Type B pancreatic cell (in vitro differentiated cells): ENCODE data around the gene LEKR1. TPM values are rescaled to one million over a fixed set of nuclear protein-coding genes. Genes with fewer than 3 reads are reported as not detected.

Source experiments
- DNase-seq: peaks from one replicate; pipeline ENCODE4 v3.0.0; 2021; ENCODE audit warnings: mixed read lengths; ENCODE audit not compliant: unreplicated experiment; ENCODE audit errors: extremely low spot score
- H3K27ac Mint-ChIP-seq: 2 replicates; pipeline ENCODE4 v1.8.0; 2021; ENCODE audit warnings: mild to moderate bottlenecking, mixed read lengths
- H3K27me3 Mint-ChIP-seq: 2 replicates; pipeline ENCODE4 v1.8.0; 2021; ENCODE audit warnings: mixed read lengths
- H3K36me3 Mint-ChIP-seq: 2 replicates; pipeline ENCODE4 v1.8.0; 2021; ENCODE audit warnings: mixed read lengths
- H3K4me1 Mint-ChIP-seq: one replicate; pipeline ENCODE4 v1.8.0; 2021; ENCODE audit warnings: mixed read lengths; ENCODE audit not compliant: unreplicated experiment
- H3K4me3 Mint-ChIP-seq: 2 replicates; pipeline ENCODE4 v1.8.0; 2021; ENCODE audit warnings: mild to moderate bottlenecking, mixed read lengths
- H3K9me3 Mint-ChIP-seq: 2 replicates; pipeline ENCODE4 v1.8.0; 2021; ENCODE audit warnings: mixed read lengths
- total RNA-seq: library from RNA; stranded (reverse); gene quantifications from 2 replicates; pipeline ENCODE4 v1.2.1, GENCODE V29; 2021; ENCODE audit warnings: low replicate concordance
- TF ChIP-seq, protein P1 (sequence below): fragments of 200-600 bp; sonication (generic); conservative IDR thresholded peaks from 2 replicates; pipeline ENCODE4 v1.5.0; 2021; ENCODE audit warnings: antibody characterized with exemption, mild to moderate bottlenecking

Gene LEKR1
- total RNA-seq, 1 donor from 2014 or later: 1.6 TPM

DNA sequence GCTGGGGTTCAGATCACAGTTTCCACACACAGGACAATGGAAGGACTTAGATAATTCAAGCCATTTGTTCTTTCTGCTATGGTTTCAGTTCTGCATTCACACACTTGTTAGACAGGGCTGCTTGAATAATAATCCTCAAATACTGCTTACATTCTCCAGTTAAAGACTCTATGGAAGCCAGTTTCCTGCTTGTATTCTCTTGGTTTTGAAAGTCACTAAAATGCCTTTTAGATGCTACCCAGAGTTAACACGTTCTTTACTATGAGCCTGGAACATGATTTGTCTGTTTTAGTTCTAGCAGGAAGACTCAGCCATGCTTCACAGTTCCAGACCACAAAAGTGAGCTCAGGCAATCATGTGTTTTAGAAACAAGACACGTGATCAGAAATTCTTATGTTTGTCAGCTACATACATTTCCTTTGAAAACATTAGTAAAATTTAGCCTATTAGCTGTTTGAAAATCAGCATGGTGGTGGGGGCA, 152.4 kb downstream of the LEKR1 start:
- DNase-seq: no peak
- no peak overlapping the region for H3K4me3 Mint-ChIP-seq
- H3K27me3 Mint-ChIP-seq: no peaks in the 10 kb centered on the region
- no peaks in the 10 kb centered on the region for H3K9me3 Mint-ChIP-seq
- no peaks in the 10 kb centered on the region for H3K36me3 Mint-ChIP-seq
- H3K27ac Mint-ChIP-seq: no peak overlapping the region
- TF ChIP-seq, protein P1, sequence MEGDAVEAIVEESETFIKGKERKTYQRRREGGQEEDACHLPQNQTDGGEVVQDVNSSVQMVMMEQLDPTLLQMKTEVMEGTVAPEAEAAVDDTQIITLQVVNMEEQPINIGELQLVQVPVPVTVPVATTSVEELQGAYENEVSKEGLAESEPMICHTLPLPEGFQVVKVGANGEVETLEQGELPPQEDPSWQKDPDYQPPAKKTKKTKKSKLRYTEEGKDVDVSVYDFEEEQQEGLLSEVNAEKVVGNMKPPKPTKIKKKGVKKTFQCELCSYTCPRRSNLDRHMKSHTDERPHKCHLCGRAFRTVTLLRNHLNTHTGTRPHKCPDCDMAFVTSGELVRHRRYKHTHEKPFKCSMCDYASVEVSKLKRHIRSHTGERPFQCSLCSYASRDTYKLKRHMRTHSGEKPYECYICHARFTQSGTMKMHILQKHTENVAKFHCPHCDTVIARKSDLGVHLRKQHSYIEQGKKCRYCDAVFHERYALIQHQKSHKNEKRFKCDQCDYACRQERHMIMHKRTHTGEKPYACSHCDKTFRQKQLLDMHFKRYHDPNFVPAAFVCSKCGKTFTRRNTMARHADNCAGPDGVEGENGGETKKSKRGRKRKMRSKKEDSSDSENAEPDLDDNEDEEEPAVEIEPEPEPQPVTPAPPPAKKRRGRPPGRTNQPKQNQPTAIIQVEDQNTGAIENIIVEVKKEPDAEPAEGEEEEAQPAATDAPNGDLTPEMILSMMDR: no peak
- H3K4me1 Mint-ChIP-seq: no peaks in the 10 kb centered on the region

DNA sequence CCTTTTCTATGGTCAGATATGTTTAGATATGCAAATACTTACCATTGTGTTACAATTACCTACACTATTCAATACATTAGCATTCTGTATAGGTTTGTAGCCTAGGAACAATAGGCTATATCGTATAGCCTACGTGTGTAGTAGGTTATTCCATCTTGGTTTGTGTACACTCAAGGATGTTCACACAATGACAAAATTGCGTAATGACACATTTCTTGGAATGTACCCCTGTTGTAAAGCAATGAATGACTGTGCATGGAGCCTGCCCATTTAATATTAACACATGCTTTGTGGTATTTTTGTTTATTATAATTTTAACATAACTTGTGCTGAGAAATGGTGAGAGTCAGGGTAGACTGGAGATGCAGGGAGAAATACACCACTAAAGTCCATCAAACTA, 154.9 kb downstream of the LEKR1 start:
- TF ChIP-seq, protein P1: no peak
- Mint-ChIP-seq H3K9me3 (no peaks in the 10 kb centered on the region), H3K27ac (no peak overlapping the region), H3K36me3 (no peaks in the 10 kb centered on the region), H3K27me3 (no peaks in the 10 kb centered on the region), H3K4me3 (no peak overlapping the region), H3K4me1 (peaks cover under 1% of the 10 kb centered on the region)
- no peak for DNase-seq

DNA sequence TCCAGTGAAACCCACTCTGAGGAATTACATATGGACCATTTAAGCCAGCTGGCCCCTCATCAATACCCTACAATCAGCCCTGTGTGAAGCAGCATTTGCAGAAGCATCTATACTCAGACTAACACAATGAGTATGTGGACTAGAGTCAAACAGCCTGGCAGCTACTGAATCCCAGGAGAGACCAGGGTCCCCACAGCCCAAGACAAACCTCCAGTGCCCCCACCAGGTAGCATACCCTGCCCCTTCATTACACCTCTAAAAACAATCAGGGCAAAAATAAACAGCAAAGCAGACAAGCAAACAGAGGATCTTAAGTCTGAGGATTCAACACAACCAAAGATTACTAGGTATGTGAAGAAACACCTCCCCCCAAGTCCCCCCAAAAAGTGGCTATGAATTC, 157.4 kb downstream of the LEKR1 start:
- Mint-ChIP-seq H3K4me1 (peaks cover 5% of the 10 kb centered on the region), H3K27ac (no peak overlapping the region), H3K36me3 (no peaks in the 10 kb centered on the region), H3K27me3 (no peaks in the 10 kb centered on the region), H3K4me3 (no peak overlapping the region), H3K9me3 (no peaks in the 10 kb centered on the region)
- TF ChIP-seq, protein P1: no peak
- DNase-seq: no peak

DNA sequence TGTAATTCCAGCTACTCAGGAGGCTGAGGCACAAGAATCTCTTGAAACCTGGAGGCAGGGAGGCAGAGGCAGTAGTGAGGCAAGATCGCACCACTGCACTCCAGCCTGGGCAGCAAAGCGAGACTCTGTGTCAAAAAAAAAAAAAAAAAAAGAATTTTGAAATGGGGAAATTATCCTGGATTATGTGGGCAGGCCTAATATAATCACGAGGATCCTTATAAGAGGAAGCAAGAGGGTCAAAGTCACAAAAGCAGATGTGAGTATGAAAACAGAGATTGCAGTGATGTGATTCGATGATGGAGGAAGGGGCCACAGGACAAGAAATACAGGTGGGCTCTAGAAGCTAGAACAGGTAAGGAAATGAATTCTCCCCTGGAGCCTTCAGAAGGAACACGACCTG, 159.6 kb downstream of the LEKR1 start:
- Mint-ChIP-seq H3K4me1 (peaks cover 5% of the 10 kb centered on the region), H3K9me3 (no peaks in the 10 kb centered on the region), H3K36me3 (no peaks in the 10 kb centered on the region), H3K4me3 (no peak overlapping the region), H3K27ac (no peak overlapping the region), H3K27me3 (no peaks in the 10 kb centered on the region)
- TF ChIP-seq, protein P1: no peak
- no peak for DNase-seq

DNA sequence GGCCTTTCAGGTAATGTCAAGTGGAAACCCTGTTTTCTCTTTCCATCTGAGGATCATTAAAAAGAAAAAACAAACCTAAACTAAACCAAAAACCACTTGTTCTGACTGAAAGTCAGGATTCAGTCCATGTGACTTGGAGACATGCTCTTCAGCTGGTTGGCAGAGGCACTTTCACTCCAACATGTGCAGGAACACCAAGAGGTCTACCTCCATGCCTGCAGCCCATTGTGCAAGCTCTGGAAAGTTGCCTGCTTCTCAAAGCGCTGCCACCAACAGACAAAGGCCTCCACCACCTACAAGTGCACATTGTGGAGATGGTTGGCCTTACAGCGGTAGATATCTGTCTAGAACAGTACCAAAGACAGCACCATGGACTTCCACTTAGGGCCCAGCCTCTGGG, 161.8 kb downstream of the LEKR1 start:
- H3K36me3 Mint-ChIP-seq: no peaks in the 10 kb centered on the region
- peaks cover 4% of the 10 kb centered on the region for H3K9me3 Mint-ChIP-seq
- no peak for DNase-seq
- H3K4me3 Mint-ChIP-seq: no peak overlapping the region
- peaks cover 5% of the 10 kb centered on the region for H3K4me1 Mint-ChIP-seq
- no peak overlapping the region for H3K27ac Mint-ChIP-seq
- TF ChIP-seq, protein P1: no peak
- H3K27me3 Mint-ChIP-seq: no peaks in the 10 kb centered on the region

GRCh38 chr3:156997351-156997750, 171.2 kb downstream of the LEKR1 start:
- TF ChIP-seq, protein P1: no peak
- Mint-ChIP-seq H3K4me1 (no peaks in the 10 kb centered on the region), H3K36me3 (no peaks in the 10 kb centered on the region), H3K27me3 (no peaks in the 10 kb centered on the region), H3K27ac (no peak overlapping the region), H3K9me3 (no peaks in the 10 kb centered on the region), H3K4me3 (no peak overlapping the region)
- no peak for DNase-seq
